Central memory CD8-positive, alpha-beta T cell (primary cell): ENCODE data around the gene LSAMP.

Experiments
- ATAC-seq: fragments of 150-1000 bp; cut with Tn5 transposase; replicated peaks from 2 replicates; pipeline ENCODE4 v1.10.0; 2022; ENCODE audit warnings: mild to moderate bottlenecking, moderate FRiP score, moderate number of reproducible peaks; ENCODE audit not compliant: poor library complexity, severe bottlenecking; ENCODE audit errors: extremely low read depth
- DNase-seq, 2 donors: peaks; one replicate each; pipeline ENCODE4 v3.0.0; 2021; ENCODE audit warnings: low spot score in 2 of 2
- H3K27ac Mint-ChIP-seq: one replicate; pipeline ENCODE4 v1.8.0; 2022; ENCODE audit warnings: low read depth, mild to moderate bottlenecking, moderate library complexity, mixed read lengths
- H3K27me3 Mint-ChIP-seq: one replicate; pipeline ENCODE4 v1.8.0; 2022; ENCODE audit warnings: mixed read lengths
- H3K36me3 Mint-ChIP-seq: one replicate; pipeline ENCODE4 v1.8.0; 2022; ENCODE audit warnings: mild to moderate bottlenecking, moderate library complexity, mixed read lengths; ENCODE audit not compliant: insufficient read depth
- H3K4me1 Mint-ChIP-seq: one replicate; pipeline ENCODE4 v1.8.0; 2022; ENCODE audit warnings: mixed read lengths
- H3K4me3 Mint-ChIP-seq: one replicate; pipeline ENCODE4 v1.8.0; 2022; ENCODE audit warnings: mild to moderate bottlenecking, moderate library complexity, mixed read lengths
- H3K9me3 Mint-ChIP-seq: one replicate; pipeline ENCODE4 v1.8.0; 2022; ENCODE audit warnings: mixed read lengths

LSAMP gene

DNA sequence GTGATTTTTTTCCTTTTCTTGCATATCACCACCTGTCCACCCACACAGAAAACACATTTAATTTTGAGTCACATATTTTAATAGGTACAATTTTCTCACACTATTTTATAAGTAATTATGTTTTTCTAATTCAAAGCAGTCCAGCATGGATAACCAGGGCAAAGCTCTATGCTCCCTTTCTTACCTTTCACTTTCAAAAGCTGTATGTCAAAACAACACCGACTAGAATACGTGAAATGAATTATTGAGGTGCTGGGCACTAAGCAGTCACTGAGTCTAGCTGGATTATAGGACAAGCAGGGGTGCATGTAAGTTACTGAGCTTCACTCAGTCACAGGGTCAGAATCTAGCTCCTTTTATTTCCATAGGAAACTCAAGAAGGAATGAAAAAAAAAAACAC lies 60.6 kb downstream of the LSAMP start:
- Mint-ChIP-seq H3K4me1 (no peaks in the 10 kb centered on the region), H3K27ac (no peak overlapping the region), H3K4me3 (no peak overlapping the region), H3K27me3 (no peaks in the 10 kb centered on the region), H3K36me3 (no peaks in the 10 kb centered on the region), H3K9me3 (peaks cover 5% of the 10 kb centered on the region)
- DNase-seq = no peak
- no peak for ATAC-seq

DNA sequence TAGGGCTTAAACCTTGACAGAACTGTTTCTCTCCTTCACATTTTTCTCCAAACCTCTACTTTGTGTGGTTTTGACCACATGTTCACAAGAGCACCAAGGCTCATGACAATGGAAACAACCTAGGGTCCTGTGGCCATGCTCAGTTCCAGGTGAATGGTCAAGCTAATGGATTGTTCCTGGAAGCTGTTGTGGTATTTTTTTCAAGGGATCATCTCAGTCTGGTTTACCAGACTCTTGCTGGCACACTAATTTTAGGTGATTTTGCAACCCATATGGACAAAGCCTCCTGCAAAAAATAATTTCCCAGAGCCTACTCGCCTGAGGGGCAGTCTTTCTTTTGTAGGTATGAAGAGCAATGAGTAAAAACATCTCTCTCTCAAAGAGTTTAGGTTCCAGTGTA lies 67.2 kb downstream of the LSAMP start:
- H3K4me3 Mint-ChIP-seq = no peak overlapping the region
- H3K9me3 Mint-ChIP-seq = peaks cover 6% of the 10 kb centered on the region
- ATAC-seq = no peak
- DNase-seq = no peak
- no peaks in the 10 kb centered on the region for H3K27me3 Mint-ChIP-seq
- H3K27ac Mint-ChIP-seq = no peak overlapping the region
- H3K36me3 Mint-ChIP-seq = no peaks in the 10 kb centered on the region
- H3K4me1 Mint-ChIP-seq = no peaks in the 10 kb centered on the region

DNA sequence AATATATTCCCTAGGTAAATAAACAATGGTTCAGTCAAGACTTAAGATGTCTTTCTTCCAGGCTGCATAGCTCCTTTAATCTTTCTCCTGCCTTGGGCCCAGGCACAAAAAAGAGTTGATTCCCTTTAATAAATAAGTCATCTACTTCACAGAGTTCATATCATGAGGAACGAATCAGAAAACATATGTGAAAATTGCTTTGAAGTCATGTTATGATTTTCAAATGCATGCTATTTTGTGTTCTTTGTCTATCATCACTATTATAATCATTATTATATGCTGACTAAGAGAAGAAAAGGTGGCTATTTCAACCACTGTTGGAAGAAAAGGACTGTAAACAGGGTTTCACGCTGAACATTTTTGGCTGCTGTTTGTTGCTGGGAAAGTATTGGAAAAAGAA lies 70.4 kb downstream of the LSAMP start:
- ATAC-seq (no peak), DNase-seq (no peak)
- H3K4me1 Mint-ChIP-seq = no peaks in the 10 kb centered on the region
- H3K36me3 Mint-ChIP-seq = peaks cover 2% of the 10 kb centered on the region
- H3K27ac Mint-ChIP-seq = no peak overlapping the region
- no peak overlapping the region for H3K4me3 Mint-ChIP-seq
- peaks cover 14% of the 10 kb centered on the region for H3K9me3 Mint-ChIP-seq
- no peaks in the 10 kb centered on the region for H3K27me3 Mint-ChIP-seq

DNA sequence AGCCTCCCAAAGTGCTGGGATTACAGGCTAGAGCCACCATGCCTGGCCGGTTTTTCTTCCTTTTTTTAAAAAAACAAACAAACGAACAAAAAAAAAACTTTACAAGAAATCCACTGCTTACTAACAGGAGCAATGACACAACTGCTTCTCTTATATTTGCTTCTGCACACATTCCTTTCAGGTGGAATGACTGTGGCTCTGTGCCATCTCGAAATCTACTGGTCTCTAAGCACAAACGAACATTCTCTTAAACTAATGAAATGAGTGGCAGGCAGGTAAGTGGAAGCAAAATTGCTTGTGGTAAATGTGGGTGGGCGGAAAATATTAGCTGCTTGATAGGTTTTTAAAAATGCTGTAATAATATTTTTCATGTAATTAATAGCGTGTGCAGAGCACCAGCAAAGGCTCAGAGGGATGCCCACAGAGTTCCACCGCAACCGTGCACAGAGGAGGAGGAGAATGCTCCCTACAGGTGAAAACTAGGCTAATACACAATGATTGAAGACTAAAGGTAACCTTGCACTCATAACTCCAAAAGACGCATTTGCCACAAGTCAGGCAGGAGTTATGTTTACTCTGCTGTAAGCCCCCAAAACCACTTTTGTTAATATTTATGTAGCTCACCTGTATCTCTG lies 77.4 kb downstream of the LSAMP start:
- no peak for DNase-seq
- Mint-ChIP-seq H3K27me3 (no peaks in the 10 kb centered on the region), H3K4me3 (no peak overlapping the region), H3K27ac (no peak overlapping the region), H3K36me3 (peaks cover 2% of the 10 kb centered on the region), H3K4me1 (no peaks in the 10 kb centered on the region), H3K9me3 (peaks cover 15% of the 10 kb centered on the region)
- no peak for ATAC-seq

DNA sequence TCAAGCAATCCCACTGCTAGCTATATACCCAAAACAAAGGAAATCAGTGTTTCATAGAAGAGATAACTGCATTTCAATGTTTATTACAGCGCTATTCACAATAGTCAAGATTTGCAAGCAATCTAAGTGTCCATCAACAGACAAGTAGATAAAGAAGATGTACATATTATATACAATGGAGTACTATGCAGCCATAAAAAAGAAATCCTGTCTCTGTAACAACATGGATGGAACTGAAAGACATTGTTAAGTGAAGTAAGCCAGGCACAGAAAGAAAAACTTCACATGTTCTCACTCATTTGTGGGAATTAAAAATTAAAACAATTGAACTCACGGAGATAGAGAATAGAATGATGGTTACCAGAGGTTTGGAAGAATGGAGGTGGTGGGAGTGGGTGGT lies 89.2 kb downstream of the LSAMP start:
- no peaks in the 10 kb centered on the region for H3K4me1 Mint-ChIP-seq
- ATAC-seq (no peak), DNase-seq (no peak)
- no peaks in the 10 kb centered on the region for H3K27me3 Mint-ChIP-seq
- no peak overlapping the region for H3K4me3 Mint-ChIP-seq
- H3K9me3 Mint-ChIP-seq = peaks cover 11% of the 10 kb centered on the region
- no peak overlapping the region for H3K27ac Mint-ChIP-seq
- H3K36me3 Mint-ChIP-seq = no peaks in the 10 kb centered on the region

DNA sequence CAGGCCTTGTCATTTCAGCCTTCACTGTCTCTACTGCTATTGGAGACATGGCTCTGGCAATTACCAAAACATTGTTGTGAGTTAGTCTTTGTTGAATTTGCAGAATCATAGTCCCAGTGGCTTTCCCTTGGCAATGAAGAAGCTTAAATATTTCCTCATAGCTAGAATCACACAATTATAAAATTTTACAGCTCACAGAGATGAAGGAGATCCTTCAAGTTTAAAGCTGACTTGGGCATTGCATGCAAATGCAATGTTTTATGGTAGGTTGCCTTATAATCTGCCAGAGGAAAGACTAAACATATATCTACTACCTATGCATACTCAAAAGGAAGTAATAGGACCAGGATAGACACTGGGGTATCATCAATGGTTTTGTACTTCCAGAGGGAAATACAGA lies 90.9 kb downstream of the LSAMP start:
- Mint-ChIP-seq H3K27ac (no peak overlapping the region), H3K4me1 (no peaks in the 10 kb centered on the region), H3K27me3 (no peaks in the 10 kb centered on the region), H3K36me3 (no peaks in the 10 kb centered on the region), H3K9me3 (peaks cover 14% of the 10 kb centered on the region), H3K4me3 (no peak overlapping the region)
- ATAC-seq (no peak), DNase-seq (no peak)

DNA sequence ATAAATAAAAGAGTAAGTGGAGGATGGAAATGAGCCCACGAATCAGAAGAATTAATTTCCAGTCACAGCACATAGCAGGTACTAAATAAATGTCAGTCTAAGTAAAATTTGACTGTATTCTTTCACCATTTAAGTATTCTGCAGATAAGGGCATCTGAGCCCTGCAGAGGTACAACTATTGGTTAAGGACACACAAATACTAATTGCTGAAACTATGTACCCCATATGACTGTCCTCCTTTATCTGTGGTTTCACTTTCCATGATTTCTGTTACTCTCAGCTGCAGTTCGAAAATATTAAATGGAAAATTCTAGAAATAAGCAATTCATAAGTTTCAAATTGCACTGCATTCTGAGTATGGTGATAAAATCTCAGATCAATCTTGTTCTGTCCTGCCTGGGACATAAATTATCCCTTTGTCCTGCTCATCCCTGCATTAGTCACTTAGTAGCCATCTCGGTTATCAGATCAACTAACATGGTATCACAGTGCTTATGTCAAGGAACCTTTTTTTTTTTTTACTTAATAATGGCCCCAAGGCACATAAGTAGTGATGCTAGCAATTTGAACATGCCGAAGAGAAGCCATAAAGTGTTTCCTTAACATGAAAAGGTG lies 95.1 kb downstream of the LSAMP start:
- no peak for ATAC-seq
- no peak for DNase-seq
- Mint-ChIP-seq H3K36me3 (no peaks in the 10 kb centered on the region), H3K9me3 (peaks cover 6% of the 10 kb centered on the region), H3K4me3 (no peak overlapping the region), H3K27me3 (no peaks in the 10 kb centered on the region), H3K27ac (no peak overlapping the region), H3K4me1 (no peaks in the 10 kb centered on the region)

DNA sequence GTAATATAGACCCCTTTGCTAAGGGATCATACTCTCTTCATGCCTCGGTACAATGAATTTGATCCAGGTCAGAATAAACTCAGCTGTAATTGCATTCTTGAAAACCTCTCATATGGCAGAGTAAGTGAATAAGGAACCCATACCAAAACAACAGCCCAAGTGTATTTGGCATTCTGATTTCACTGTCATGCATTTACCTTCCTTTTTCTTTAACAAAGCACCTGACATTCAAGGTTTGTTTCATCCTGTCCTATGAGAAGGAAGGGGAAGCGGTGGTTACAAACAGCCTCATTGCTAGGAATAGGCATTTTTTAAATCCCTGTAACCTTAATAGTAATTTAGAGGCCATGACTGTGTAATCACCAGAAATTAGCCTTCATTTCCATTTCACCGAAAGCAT lies 97.1 kb downstream of the LSAMP start:
- Mint-ChIP-seq H3K9me3 (peaks cover 15% of the 10 kb centered on the region), H3K27ac (no peak overlapping the region), H3K4me3 (no peak overlapping the region), H3K4me1 (no peaks in the 10 kb centered on the region), H3K27me3 (no peaks in the 10 kb centered on the region), H3K36me3 (no peaks in the 10 kb centered on the region)
- no peak for ATAC-seq
- no peak for DNase-seq

DNA sequence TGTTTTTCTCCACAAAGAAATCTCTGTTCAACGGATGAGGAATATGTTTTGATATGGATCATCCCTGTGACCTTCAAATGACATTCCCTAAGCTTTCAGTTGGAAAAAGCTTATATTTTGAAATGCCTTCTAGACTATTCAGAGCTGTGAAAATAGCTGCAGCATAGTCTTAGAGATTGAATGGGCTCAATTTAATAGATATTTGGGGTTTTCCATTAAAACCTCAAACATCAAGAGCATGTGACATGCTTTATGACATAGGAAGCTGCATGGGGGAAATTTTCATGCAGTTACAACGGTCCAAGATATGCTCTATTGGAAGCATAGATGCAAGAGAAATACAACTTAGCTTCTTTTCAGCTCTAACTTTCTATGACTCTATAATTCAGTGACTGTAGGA lies 102.8 kb downstream of the LSAMP start:
- H3K9me3 Mint-ChIP-seq = peaks cover 26% of the 10 kb centered on the region
- DNase-seq = no peak
- H3K36me3 Mint-ChIP-seq = no peaks in the 10 kb centered on the region
- H3K4me3 Mint-ChIP-seq = no peak overlapping the region
- H3K27ac Mint-ChIP-seq = no peak overlapping the region
- ATAC-seq = no peak
- H3K4me1 Mint-ChIP-seq = no peaks in the 10 kb centered on the region
- H3K27me3 Mint-ChIP-seq = no peaks in the 10 kb centered on the region

DNA sequence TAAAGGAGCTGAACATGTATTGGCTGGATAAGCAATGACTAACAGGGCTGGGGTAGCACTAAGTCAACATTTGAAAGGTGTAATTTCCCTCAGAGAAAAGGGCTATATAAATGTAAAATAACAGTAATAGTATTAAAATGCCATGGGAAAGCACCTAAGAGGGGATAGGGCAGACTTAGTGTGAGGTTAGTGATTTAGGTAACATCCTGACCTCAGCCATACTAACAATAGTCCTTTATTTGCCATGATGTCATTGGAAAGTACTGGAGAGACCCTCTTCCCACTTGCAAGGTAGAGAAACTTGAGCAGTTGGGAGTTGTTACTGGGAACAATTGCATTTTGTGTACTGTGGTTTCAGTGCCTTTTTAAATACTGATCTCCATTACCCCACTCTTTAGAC lies 103.4 kb downstream of the LSAMP start:
- DNase-seq (no peak), ATAC-seq (no peak)
- peaks cover 26% of the 10 kb centered on the region for H3K9me3 Mint-ChIP-seq
- H3K36me3 Mint-ChIP-seq = no peaks in the 10 kb centered on the region
- no peak overlapping the region for H3K27ac Mint-ChIP-seq
- no peaks in the 10 kb centered on the region for H3K27me3 Mint-ChIP-seq
- no peaks in the 10 kb centered on the region for H3K4me1 Mint-ChIP-seq
- no peak overlapping the region for H3K4me3 Mint-ChIP-seq

DNA sequence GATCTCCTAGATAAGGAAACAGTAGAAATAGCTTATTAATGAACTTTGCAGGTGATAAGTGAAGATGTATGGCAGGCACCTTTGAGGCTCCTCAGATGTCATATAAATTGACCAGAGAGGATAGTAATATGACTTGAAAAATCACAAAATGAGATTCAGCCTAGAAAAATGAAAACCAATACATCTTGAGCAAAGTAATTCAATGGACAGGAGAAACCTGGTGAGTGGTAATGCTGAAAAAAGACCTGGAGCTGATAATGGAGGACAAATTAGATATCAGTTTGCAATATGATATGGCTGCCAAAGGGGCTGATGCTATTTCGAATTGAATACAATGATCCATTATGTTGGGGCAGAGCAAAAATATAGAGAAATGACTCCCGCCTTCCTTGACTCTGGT lies 103.9 kb downstream of the LSAMP start:
- Mint-ChIP-seq H3K27me3 (no peaks in the 10 kb centered on the region), H3K4me3 (no peak overlapping the region), H3K4me1 (no peaks in the 10 kb centered on the region), H3K27ac (no peak overlapping the region), H3K36me3 (no peaks in the 10 kb centered on the region), H3K9me3 (peaks cover 26% of the 10 kb centered on the region)
- DNase-seq (no peak), ATAC-seq (no peak)

DNA sequence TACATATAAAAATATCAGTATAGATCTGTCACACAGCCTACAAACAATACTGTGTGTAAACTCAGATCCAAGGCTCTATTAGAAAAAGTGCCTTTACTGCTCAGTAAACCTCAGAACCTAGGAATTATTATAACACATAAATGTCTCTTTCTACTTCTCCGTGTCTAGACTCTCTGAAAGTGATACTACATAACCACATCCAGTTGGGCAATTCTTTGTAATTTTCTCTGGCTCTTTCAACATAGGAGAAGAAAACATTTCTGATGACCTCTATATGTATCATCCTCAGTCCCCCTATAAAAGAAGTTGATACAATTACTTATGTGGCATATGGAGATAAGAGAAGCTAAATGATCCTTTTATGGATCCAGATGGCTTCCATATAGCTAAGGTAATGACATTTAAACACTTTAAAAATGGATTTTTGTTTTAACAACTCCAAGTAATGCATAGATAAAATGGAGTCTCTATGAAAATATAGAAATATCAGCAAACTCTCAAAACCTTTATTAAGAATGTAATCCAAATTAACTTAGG lies 104.5 kb downstream of the LSAMP start:
- no peak for ATAC-seq
- Mint-ChIP-seq H3K27me3 (no peaks in the 10 kb centered on the region), H3K36me3 (no peaks in the 10 kb centered on the region), H3K9me3 (peaks cover 26% of the 10 kb centered on the region), H3K4me3 (no peak overlapping the region), H3K27ac (no peak overlapping the region), H3K4me1 (no peaks in the 10 kb centered on the region)
- DNase-seq = no peak

DNA sequence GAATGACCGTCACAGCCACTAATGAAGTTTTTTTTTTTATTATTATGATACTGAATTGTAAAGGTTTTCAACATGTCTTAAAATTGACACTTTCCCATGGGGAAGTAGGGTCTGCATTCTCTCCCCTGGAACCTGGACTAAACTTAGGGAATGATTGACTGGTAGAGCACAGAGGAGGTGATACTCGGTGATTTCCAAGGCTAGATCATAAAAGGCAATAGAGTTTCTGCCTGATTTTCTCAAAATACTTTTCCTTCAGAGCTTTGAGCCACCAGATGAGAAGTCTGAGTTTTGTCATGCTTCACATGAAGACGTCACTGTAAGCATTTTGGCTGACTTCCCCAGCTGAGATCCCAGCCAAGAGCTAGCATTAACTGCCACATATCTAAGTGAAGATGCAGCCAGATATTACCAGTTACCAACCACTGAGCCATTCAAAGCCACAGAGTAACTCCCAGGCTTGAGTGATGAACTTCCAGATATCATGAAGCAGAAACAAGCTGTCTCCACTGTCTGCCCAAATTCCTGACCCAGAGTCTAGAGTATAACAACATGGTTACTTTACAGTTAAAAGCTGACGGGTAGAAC lies 105.8 kb downstream of the LSAMP start:
- peaks cover 20% of the 10 kb centered on the region for H3K9me3 Mint-ChIP-seq
- H3K4me3 Mint-ChIP-seq = no peak overlapping the region
- H3K27ac Mint-ChIP-seq = no peak overlapping the region
- H3K4me1 Mint-ChIP-seq = no peaks in the 10 kb centered on the region
- ATAC-seq (no peak), DNase-seq (no peak)
- H3K27me3 Mint-ChIP-seq = no peaks in the 10 kb centered on the region
- no peaks in the 10 kb centered on the region for H3K36me3 Mint-ChIP-seq
